ENCODE results near the gene CDK2.

GRCh38 chr12:55993230-55993853, 26.7 kb downstream of the CDK2 start:
- no peak for TF ChIP-seq CTCF (IDR thresholded peaks at IDR 0.05)
- TF ChIP-seq ZFX (IDR thresholded peaks at IDR 0.05; ENCODE audit: borderline replicate concordance): no peak

Measured in 22Rv1 (cell line).